Mesenchymal stem cell (in vitro differentiated cells and primary cell): ENCODE measurements around the gene ZNF282.

Source experiments
- DNase-seq: peaks from one replicate; pipeline ENCODE4 v3.0.0-alpha.2; 2013
- H2AFZ ChIP-seq: one replicate; pipeline ENCODE4 v1.6.1; 2013; ENCODE audit warnings: low read depth, mild to moderate bottlenecking, control low read depth, inconsistent platforms, low read length, moderate library complexity
- H2AK5ac ChIP-seq: 2 replicates; pipeline ENCODE4 v1.6.1; 2013; ENCODE audit warnings: low read length, moderate library complexity, mild to moderate bottlenecking, inconsistent platforms; ENCODE audit not compliant: severe bottlenecking
- H2BK120ac ChIP-seq: one replicate; pipeline ENCODE4 v1.6.1; 2013; ENCODE audit warnings: low read depth, mild to moderate bottlenecking, inconsistent platforms, low read length, moderate library complexity
- H2BK12ac ChIP-seq, 2 experiments: one replicate each; pipeline ENCODE4 v1.6.1; 2013; ENCODE audit warnings: inconsistent platforms in 2 of 2, low read length in 2 of 2, mild to moderate bottlenecking in 2 of 2, moderate library complexity in 2 of 2, control low read depth in 1 of 2
- H2BK15ac ChIP-seq: one replicate; pipeline ENCODE4 v1.6.1; 2013; ENCODE audit warnings: mild to moderate bottlenecking, low read depth, inconsistent platforms; ENCODE audit not compliant: poor library complexity, severe bottlenecking
- H2BK5ac ChIP-seq: 2 replicates; pipeline ENCODE4 v1.6.1; 2013; ENCODE audit warnings: low read depth, mild to moderate bottlenecking, low read length, control low read depth, inconsistent platforms; ENCODE audit not compliant: poor library complexity, severe bottlenecking
- H3K14ac ChIP-seq, 2 experiments: one replicate each; pipeline ENCODE4 v1.6.1; 2013; ENCODE audit warnings: inconsistent platforms in 2 of 2, low read length in 2 of 2, control low read depth in 1 of 2, mild to moderate bottlenecking in 1 of 2, moderate library complexity in 1 of 2
- H3K18ac ChIP-seq, 2 experiments: one replicate each; pipeline ENCODE4 v1.6.1; 2013; ENCODE audit warnings: inconsistent platforms in 2 of 2, low read length in 2 of 2, control low read depth in 1 of 2, low read depth in 1 of 2, mild to moderate bottlenecking in 1 of 2
- H3K23ac ChIP-seq, 2 experiments: one replicate each; pipeline ENCODE4 v1.6.1; 2013; ENCODE audit warnings: inconsistent platforms in 2 of 2, low read length in 2 of 2, mild to moderate bottlenecking in 2 of 2, moderate library complexity in 2 of 2, control low read depth in 1 of 2
- H3K27ac ChIP-seq: 2 replicates; pipeline ENCODE4 v1.5.1; 2013; ENCODE audit warnings: mild to moderate bottlenecking, moderate library complexity, low read length, control low read depth, inconsistent platforms; ENCODE audit not compliant: poor library complexity, severe bottlenecking
- H3K27me3 ChIP-seq, 2 experiments: 2 replicates each; pipeline versions ENCODE4 v1.6.1 to v1.7.0; 2013; ENCODE audit warnings: low read length in 2 of 2, mild to moderate bottlenecking in 2 of 2, moderate library complexity in 2 of 2, control low read depth in 1 of 2, inconsistent platforms in 1 of 2; ENCODE audit not compliant: control insufficient read depth in 1 of 2, insufficient read depth in 1 of 2
- H3K36me3 ChIP-seq, 2 experiments: 2 replicates each; pipeline versions ENCODE4 v1.6.1 to v1.7.0; 2013; ENCODE audit warnings: low read length in 2 of 2, control low read depth in 1 of 2, inconsistent platforms in 1 of 2, low read depth in 1 of 2, mild to moderate bottlenecking in 1 of 2; ENCODE audit not compliant: insufficient read depth in 2 of 2, control insufficient read depth in 1 of 2
- H3K4ac ChIP-seq, 2 experiments: one replicate each; pipeline ENCODE4 v1.6.1; 2013; ENCODE audit warnings: inconsistent platforms in 2 of 2, low read length in 2 of 2, mild to moderate bottlenecking in 2 of 2, moderate library complexity in 2 of 2, control low read depth in 1 of 2, low read depth in 1 of 2
- H3K4me1 ChIP-seq: 2 replicates; pipeline ENCODE4 v1.6.1; 2013; ENCODE audit warnings: low read depth, low read length, control low read depth; ENCODE audit not compliant: control insufficient read depth, insufficient read depth
- H3K4me2 ChIP-seq: 2 replicates; pipeline ENCODE4 v1.6.1; 2013; ENCODE audit warnings: low read length, mild to moderate bottlenecking, inconsistent platforms; ENCODE audit not compliant: poor library complexity, severe bottlenecking
- H3K4me3 ChIP-seq, 2 experiments: 2 replicates each; pipeline versions ENCODE4 v1.5.1 to v1.7.0; 2013; ENCODE audit warnings: low read length in 2 of 2, mild to moderate bottlenecking in 2 of 2, control low read depth in 1 of 2, low read depth in 1 of 2; ENCODE audit not compliant: insufficient read depth in 1 of 2
- H3K79me1 ChIP-seq: replicated peaks from 2 replicates; pipeline ENCODE4 v1.6.1; 2013; ENCODE audit warnings: mild to moderate bottlenecking, control low read depth, low read length, inconsistent platforms; ENCODE audit not compliant: poor library complexity, severe bottlenecking
- H3K9ac ChIP-seq: 2 replicates; pipeline ENCODE4 v1.7.0; 2013; ENCODE audit warnings: mild to moderate bottlenecking, low read length, moderate library complexity
- H3K9me3 ChIP-seq: 2 replicates; pipeline ENCODE4 v1.7.0; 2013; ENCODE audit warnings: mild to moderate bottlenecking, low read length; ENCODE audit not compliant: control insufficient read depth
- H4K8ac ChIP-seq: one replicate; pipeline ENCODE4 v1.6.1; 2013; ENCODE audit warnings: inconsistent platforms, mild to moderate bottlenecking, low read length, moderate library complexity
- H4K91ac ChIP-seq: one replicate; pipeline ENCODE4 v1.6.1; 2013; ENCODE audit warnings: mild to moderate bottlenecking, low read length, inconsistent platforms
- WGBS: methylation state at CpG from one replicate; pipeline ENCODE4 v1.1.7; 2013; ENCODE audit warnings: mixed read lengths; 5-methylcytosine and 5-hydroxymethylcytosine counted together

Gene ZNF282

GRCh38 chr7:149261316-149261828 lies 66.0 kb downstream of the ZNF282 start:
- WGBS = 24% methylated on average over 16 of the region's 16 CpGs

GRCh38 chr7:149261829-149262617 lies 66.7 kb downstream of the ZNF282 start, which contains the start of gene ZNF783:
ZNF783 (plus strand) TSS chr7:149262196; CDS start chr7:149262334, 138 bp downstream.
- Histone ChIP-seq H3K27me3 (no peaks in the 10 kb centered on the region), H2BK15ac (peak within 1 kb of the TSS; percentile 33), H3K4me3 (peak within 1 kb of the TSS; percentile 71 to 83), H3K79me1 (peaks cover 12% of the 10 kb centered on the region), H3K18ac (peak within 1 kb of the TSS; percentile 91 to 93), H4K8ac (peak within 1 kb of the TSS; percentile 93), H3K23ac (peak within 1 kb of the TSS; percentile 7 to 91), H2AK5ac (no peak within 1 kb of the TSS), H3K36me3 (peaks cover 17 to 29% of the 10 kb centered on the region in 2 experiments), H3K4me2 (peak within 1 kb of the TSS; percentile 83), H2AFZ (peak within 1 kb of the TSS; percentile 93), H3K4ac (peak within 1 kb of the TSS; percentile 15 to 83), H3K4me1 (peaks cover 6% of the 10 kb centered on the region), H2BK5ac (peak within 1 kb of the TSS; percentile 83), H3K14ac (peak within 1 kb of the TSS in 1 of 2 experiments; percentile 53), H2BK120ac (peak within 1 kb of the TSS; percentile 88), H4K91ac (peak within 1 kb of the TSS; percentile 91), H3K9me3 (no peaks in the 10 kb centered on the region), H2BK12ac (peak within 1 kb of the TSS in 1 of 2 experiments; percentile 59), H3K9ac (peak within 1 kb of the TSS; percentile 97), H3K27ac (peak within 1 kb of the TSS; percentile 85)
- peak; percentile 82 for DNase-seq
- WGBS = under 1% methylated on average over 74 of the region's 115 CpGs

More at GRCh38 chr7:149261316-149261828, 66.0 kb downstream of the ZNF282 start:
- Histone ChIP-seq H3K36me3 (peaks cover 10 to 23% of the 10 kb centered on the region in 2 experiments), H3K4me3 (peak overlapping the region; percentile 71 to 83), H3K14ac (no peak overlapping the region), H3K23ac (no peak overlapping the region), H3K79me1 (peaks cover 11% of the 10 kb centered on the region), H3K18ac (peak overlapping the region; percentile 91 to 93), H2AK5ac (no peak overlapping the region), H2BK15ac (peak overlapping the region; percentile 33), H2BK5ac (no peak overlapping the region), H2AFZ (peak overlapping the region; percentile 93), H3K4ac (peak overlapping the region; percentile 15 to 32), H3K9ac (peak overlapping the region; percentile 97), H3K9me3 (no peaks in the 10 kb centered on the region), H4K91ac (no peak overlapping the region), H3K27me3 (no peaks in the 10 kb centered on the region), H4K8ac (peak overlapping the region; percentile 93), H3K27ac (peak overlapping the region; percentile 85), H3K4me2 (peak overlapping the region; percentile 83), H2BK120ac (no peak overlapping the region), H2BK12ac (no peak overlapping the region), H3K4me1 (peaks cover 6% of the 10 kb centered on the region)
- peak; percentile 51 for DNase-seq

DNA sequence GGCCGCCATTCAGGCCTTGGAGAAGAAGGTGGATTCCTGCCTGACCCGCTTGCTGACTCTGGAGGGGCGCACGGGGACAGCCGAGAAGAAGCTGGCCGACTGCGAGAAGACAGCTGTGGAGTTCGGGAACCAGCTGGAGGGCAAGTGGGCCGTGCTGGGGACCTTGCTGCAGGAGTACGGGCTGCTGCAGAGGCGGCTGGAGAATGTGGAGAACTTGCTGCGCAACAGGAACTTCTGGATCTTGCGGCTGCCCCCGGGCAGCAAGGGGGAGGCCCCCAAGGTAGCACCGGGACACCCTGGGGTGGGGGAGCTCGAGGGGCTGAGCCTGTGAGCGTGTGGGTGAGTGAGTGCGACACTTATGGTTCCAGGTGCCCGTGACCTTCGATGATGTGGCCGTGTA lies 71.1 kb downstream of the ZNF282 start:
- Histone ChIP-seq H2BK15ac (no peak overlapping the region), H2BK12ac (no peak overlapping the region), H3K4me2 (no peak overlapping the region), H3K79me1 (peaks cover 18% of the 10 kb centered on the region), H4K91ac (no peak overlapping the region), H3K36me3 (peaks cover 28 to 63% of the 10 kb centered on the region in 2 experiments), H3K23ac (no peak overlapping the region), H2AFZ (no peak overlapping the region), H2AK5ac (no peak overlapping the region), H3K27ac (no peak overlapping the region), H3K14ac (no peak overlapping the region), H3K4ac (no peak overlapping the region), H3K9ac (no peak overlapping the region), H3K18ac (no peak overlapping the region), H2BK120ac (no peak overlapping the region), H2BK5ac (no peak overlapping the region), H3K9me3 (no peaks in the 10 kb centered on the region), H3K4me1 (peaks cover 6% of the 10 kb centered on the region), H3K27me3 (no peaks in the 10 kb centered on the region), H4K8ac (no peak overlapping the region), H3K4me3 (no peak overlapping the region)
- DNase-seq = no peak
- WGBS = 97% methylated on average over 21 of the region's 21 CpGs

DNA sequence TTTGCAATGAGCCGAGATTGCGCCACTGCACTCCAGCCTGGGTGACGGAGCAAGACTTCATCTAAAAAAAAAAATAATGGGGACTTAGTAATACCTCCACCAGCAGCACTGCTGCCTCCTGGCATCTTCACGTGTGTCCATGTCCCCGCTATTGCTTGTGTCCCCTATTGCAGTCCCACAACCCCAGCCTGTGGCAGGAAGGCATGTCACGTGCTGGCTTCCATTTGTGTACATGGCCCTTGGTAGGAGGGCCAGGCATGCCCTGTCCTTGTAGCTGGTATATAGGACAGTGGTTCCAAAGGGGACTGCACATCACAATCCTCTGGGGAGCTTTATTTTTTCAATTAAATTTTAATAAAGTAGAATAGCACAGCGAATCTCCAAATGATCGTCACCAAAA lies 72.4 kb downstream of the ZNF282 start:
- Histone ChIP-seq H3K9me3 (no peaks in the 10 kb centered on the region), H2BK5ac (no peak overlapping the region), H3K79me1 (peaks cover 24% of the 10 kb centered on the region), H3K4ac (no peak overlapping the region), H3K18ac (no peak overlapping the region), H2AFZ (no peak overlapping the region), H3K23ac (no peak overlapping the region), H3K27ac (no peak overlapping the region), H3K4me1 (no peaks in the 10 kb centered on the region), H2BK15ac (no peak overlapping the region), H2AK5ac (no peak overlapping the region), H4K8ac (no peak overlapping the region), H3K27me3 (no peaks in the 10 kb centered on the region), H3K4me3 (no peak overlapping the region), H3K4me2 (no peak overlapping the region), H3K14ac (no peak overlapping the region), H4K91ac (no peak overlapping the region), H2BK120ac (no peak overlapping the region), H2BK12ac (no peak overlapping the region), H3K36me3 (peaks cover 31 to 75% of the 10 kb centered on the region in 2 experiments), H3K9ac (no peak overlapping the region)
- DNase-seq = no peak
- WGBS = 96% methylated on average over 8 of the region's 8 CpGs
